Hepatocyte (in vitro differentiated cells): ENCODE results near the gene SDC4. TPM values are rescaled to one million over a fixed set of nuclear protein-coding genes. Genes with fewer than 3 reads are reported as not detected.

Source experiments
- DNase-seq: peaks from one replicate; pipeline ENCODE4 v3.0.0-alpha.2; 2016; ENCODE audit warnings: low spot score
- H2AFZ ChIP-seq: fragments of 200-600 bp; sonication (generic); 2 replicates; pipeline ENCODE4 v1.6.0; 2016; ENCODE audit warnings: antibody characterized with exemption, mild to moderate bottlenecking
- H3K27ac ChIP-seq: fragments of 200-600 bp; sonication (generic); 2 replicates; pipeline ENCODE4 v1.5.1; 2016; ENCODE audit warnings: mild to moderate bottlenecking
- H3K27me3 ChIP-seq: fragments of 200-600 bp; sonication (generic); 2 replicates; pipeline ENCODE4 v1.6.1; 2016
- H3K36me3 ChIP-seq: fragments of 200-600 bp; sonication (generic); replicated peaks from 2 replicates; pipeline ENCODE4 v1.5.1; 2016; ENCODE audit warnings: low read depth; ENCODE audit not compliant: insufficient read depth
- H3K4me1 ChIP-seq: fragments of 200-600 bp; sonication (generic); 2 replicates; pipeline ENCODE4 v1.5.1; 2016; ENCODE audit warnings: mild to moderate bottlenecking, moderate library complexity; ENCODE audit not compliant: insufficient read depth
- H3K4me2 ChIP-seq: fragments of 200-600 bp; sonication (generic); 2 replicates; pipeline ENCODE4 v1.6.0; 2016
- H3K4me3 ChIP-seq: fragments of 200-600 bp; sonication (generic); 2 replicates; pipeline ENCODE4 v1.5.1; 2016; ENCODE audit warnings: mild to moderate bottlenecking
- H3K79me2 ChIP-seq: fragments of 200-600 bp; sonication (generic); 2 replicates; pipeline ENCODE4 v1.6.0; 2017; ENCODE audit warnings: mild to moderate bottlenecking
- H3K9me2 ChIP-seq: fragments of 200-600 bp; sonication (generic); replicated peaks from 2 replicates; pipeline ENCODE4 v1.6.0; 2017; ENCODE audit warnings: mild to moderate bottlenecking; ENCODE audit not compliant: insufficient read depth
- H3K9me3 ChIP-seq: fragments of 200-600 bp; sonication (generic); 2 replicates; pipeline ENCODE4 v1.5.1; 2016; ENCODE audit warnings: low read depth, mild to moderate bottlenecking
- H4K20me1 ChIP-seq: fragments of 200-600 bp; sonication (generic); 2 replicates; pipeline ENCODE4 v1.6.0; 2016; ENCODE audit warnings: mild to moderate bottlenecking; ENCODE audit not compliant: insufficient read depth, poor library complexity, severe bottlenecking
- EZH2 ChIP-seq: fragments of 200-600 bp; sonication (generic); IDR thresholded peaks from 2 replicates; pipeline ENCODE4 v1.6.1; 2016; ENCODE audit warnings: antibody characterized with exemption, mild to moderate bottlenecking, borderline replicate concordance
- EZH2phosphoT487 ChIP-seq: fragments of 200-600 bp; sonication (generic); IDR thresholded peaks from one replicate; pipeline ENCODE4 v1.6.1; 2018; ENCODE audit warnings: antibody characterized with exemption, mild to moderate bottlenecking, low read depth, moderate library complexity; ENCODE audit not compliant: unreplicated experiment, severe bottlenecking
- WGBS: methylation state at CpG from one replicate; pipeline ENCODE4 v1.1.6; 2016; ENCODE audit warnings: low lambda C conversion rate; ENCODE audit errors: missing lambda C conversion rate; 5-methylcytosine and 5-hydroxymethylcytosine counted together
- polyA plus RNA-seq: library from polyadenylated mRNA; unstranded; fragments of >200 nt; fragmentation: Nextera tagmentation; extraction: Ambion mirVana; gene quantifications from 2 replicates; pipeline ENCODE4 v1.2.1, GENCODE V29; 2016
- total RNA-seq: library from RNA; depleted of rRNA; stranded (reverse); fragments of >200 nt; gene quantifications from 2 replicates; pipeline ENCODE4 v1.2.3, GENCODE V29; 2014
- TF ChIP-seq, protein P1 (sequence below): fragments of 200-600 bp; sonication (generic); IDR thresholded peaks from 2 replicates; pipeline ENCODE4 v1.5.1; 2016; ENCODE audit warnings: antibody characterized with exemption, mild to moderate bottlenecking; ENCODE audit not compliant: poor library complexity

SDC4 gene
- total and polyA plus RNA-seq, 2 experiments from 2014 or later = 178 to 191 TPM

DNA sequence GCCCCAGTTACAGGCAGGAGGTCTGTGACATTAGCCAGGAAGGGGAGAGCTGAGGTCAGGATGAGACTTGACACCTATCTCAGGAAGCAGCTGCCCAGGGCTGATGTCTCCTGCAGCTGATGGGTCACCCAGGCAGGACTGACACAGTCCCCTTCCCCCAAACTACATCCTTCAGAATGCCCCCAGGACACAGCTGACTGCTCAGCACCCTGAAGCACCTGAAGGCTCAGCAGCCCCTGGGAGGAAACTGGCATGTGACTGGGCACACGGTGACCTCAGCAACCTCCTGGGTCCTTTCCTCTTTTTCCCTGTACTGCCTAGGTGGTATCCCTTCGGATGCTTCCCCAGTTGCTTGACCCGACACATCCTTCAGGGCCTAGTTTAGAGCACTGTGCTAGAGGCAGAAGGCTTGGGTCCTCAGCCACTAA, 1.9 kb downstream of the SDC4 start:
- 64% methylated on average over 3 of the region's 3 CpGs for WGBS
- Histone ChIP-seq H2AFZ (no peak overlapping the region), H3K36me3 (no peaks in the 10 kb centered on the region), H3K4me2 (peak overlapping the region; percentile 87), H3K79me2 (peaks cover 38% of the 10 kb centered on the region), H3K27ac (peak overlapping the region; percentile 96), H3K4me1 (peaks cover 57% of the 10 kb centered on the region), H4K20me1 (peaks cover 13% of the 10 kb centered on the region), H3K9me2 (no peaks in the 10 kb centered on the region), H3K9me3 (no peaks in the 10 kb centered on the region), H3K27me3 (no peaks in the 10 kb centered on the region), H3K4me3 (peak overlapping the region; percentile 26)
- TF ChIP-seq EZH2phosphoT487 (no peak), EZH2 (no peak)
- TF ChIP-seq, protein P1, sequence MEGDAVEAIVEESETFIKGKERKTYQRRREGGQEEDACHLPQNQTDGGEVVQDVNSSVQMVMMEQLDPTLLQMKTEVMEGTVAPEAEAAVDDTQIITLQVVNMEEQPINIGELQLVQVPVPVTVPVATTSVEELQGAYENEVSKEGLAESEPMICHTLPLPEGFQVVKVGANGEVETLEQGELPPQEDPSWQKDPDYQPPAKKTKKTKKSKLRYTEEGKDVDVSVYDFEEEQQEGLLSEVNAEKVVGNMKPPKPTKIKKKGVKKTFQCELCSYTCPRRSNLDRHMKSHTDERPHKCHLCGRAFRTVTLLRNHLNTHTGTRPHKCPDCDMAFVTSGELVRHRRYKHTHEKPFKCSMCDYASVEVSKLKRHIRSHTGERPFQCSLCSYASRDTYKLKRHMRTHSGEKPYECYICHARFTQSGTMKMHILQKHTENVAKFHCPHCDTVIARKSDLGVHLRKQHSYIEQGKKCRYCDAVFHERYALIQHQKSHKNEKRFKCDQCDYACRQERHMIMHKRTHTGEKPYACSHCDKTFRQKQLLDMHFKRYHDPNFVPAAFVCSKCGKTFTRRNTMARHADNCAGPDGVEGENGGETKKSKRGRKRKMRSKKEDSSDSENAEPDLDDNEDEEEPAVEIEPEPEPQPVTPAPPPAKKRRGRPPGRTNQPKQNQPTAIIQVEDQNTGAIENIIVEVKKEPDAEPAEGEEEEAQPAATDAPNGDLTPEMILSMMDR = no peak
- no peak for DNase-seq

DNA sequence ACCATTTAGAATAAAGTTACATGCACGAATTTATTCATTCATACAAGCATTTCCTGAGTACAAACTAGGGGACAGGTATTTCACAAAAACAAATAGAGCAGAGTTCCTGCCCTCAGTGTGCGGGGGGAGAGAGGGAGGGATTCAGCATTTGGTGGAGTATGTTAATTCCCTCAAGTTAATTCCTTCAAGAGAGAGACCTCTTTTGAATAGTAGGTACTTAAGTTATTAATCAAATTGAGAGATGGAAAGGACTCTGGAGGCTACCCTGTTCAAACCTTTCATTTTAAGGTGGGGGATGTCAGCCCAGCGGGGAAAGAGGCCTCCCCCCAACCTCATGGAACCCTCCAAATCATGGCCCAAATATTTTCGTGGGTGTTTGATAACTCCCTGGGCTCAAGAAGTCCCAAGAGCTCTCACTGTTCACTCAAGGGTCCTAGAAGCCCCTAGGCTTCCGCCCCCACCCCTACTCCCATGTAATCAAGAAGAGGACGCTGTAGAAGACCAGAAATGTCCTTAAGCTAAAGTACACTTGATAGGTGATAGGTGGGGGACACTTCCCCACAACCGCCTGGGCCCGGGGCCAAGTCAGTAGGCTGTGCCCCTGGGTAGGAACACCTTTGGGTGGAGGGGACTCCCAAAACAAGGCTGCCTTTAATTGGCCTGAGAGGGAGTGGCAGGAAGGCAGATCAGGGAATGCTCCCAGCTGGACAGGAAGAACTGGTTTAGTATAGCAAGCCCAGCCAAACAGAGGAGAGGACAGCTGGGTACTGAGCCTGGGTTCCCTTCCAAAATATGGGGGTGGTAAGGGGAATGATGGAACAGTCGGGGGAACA, 2.9 kb downstream of the SDC4 start:
- H3K9me2 ChIP-seq = no peaks in the 10 kb centered on the region
- H3K4me3 ChIP-seq = peak overlapping the region; percentile 8
- no peak overlapping the region for H2AFZ ChIP-seq
- H3K4me1 ChIP-seq = peaks cover 67% of the 10 kb centered on the region
- no peaks in the 10 kb centered on the region for H3K9me3 ChIP-seq
- peaks cover 13% of the 10 kb centered on the region for H4K20me1 ChIP-seq
- H3K27me3 ChIP-seq = no peaks in the 10 kb centered on the region
- TF ChIP-seq, protein P1 = no peak
- TF ChIP-seq EZH2phosphoT487 = no peak
- no peak for TF ChIP-seq EZH2
- H3K36me3 ChIP-seq = no peaks in the 10 kb centered on the region
- H3K27ac ChIP-seq = peak overlapping the region; percentile 96
- WGBS = 48% methylated on average over 9 of the region's 9 CpGs
- peaks cover 48% of the 10 kb centered on the region for H3K79me2 ChIP-seq
- peak overlapping the region; percentile 87 for H3K4me2 ChIP-seq
- DNase-seq = no peak

DNA sequence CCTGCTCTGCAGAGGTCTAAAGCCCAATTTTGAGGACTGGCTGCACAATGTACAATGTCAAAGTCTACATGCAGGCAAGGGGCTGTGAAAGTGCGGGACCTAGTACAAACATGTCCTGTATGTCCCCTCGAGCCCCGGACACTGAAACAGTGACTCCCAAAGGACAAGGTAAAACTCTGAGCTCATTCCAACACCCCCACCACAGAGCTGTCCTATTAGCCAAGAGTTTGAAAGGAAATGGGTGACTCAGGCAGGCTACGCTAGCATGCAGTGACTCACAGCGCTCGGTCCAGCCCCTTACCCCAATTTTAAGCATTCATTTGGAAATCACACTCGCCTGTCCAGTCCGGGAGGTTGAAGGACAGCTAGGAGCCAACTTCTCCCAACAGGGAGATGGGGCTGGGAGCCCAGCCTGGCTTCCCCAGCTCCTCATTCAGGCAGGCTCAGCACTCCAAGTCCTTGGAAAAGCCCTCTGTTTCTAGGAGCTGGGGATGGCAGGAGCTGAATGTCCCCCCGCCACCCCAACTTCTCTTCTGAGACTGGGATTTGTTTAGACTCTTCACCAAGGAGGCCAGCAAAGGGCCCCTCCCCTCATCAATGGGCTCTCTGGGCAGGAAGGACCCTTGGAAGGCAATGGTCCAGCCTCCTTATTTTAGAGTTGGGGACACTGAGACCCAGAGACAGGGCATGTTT, 3.9 kb downstream of the SDC4 start:
- H3K9me3 ChIP-seq = no peaks in the 10 kb centered on the region
- H2AFZ ChIP-seq = no peak overlapping the region
- H3K79me2 ChIP-seq = peaks cover 58% of the 10 kb centered on the region
- 32% methylated on average over 9 of the region's 9 CpGs for WGBS
- TF ChIP-seq EZH2 (no peak), EZH2phosphoT487 (no peak)
- TF ChIP-seq, protein P1 = no peak
- no peaks in the 10 kb centered on the region for H3K36me3 ChIP-seq
- H3K27ac ChIP-seq = peak overlapping the region; percentile 96
- peak overlapping the region; percentile 87 for H3K4me2 ChIP-seq
- peaks cover 77% of the 10 kb centered on the region for H3K4me1 ChIP-seq
- no peaks in the 10 kb centered on the region for H3K27me3 ChIP-seq
- H4K20me1 ChIP-seq = peaks cover 15% of the 10 kb centered on the region
- no peaks in the 10 kb centered on the region for H3K9me2 ChIP-seq
- DNase-seq = peak; percentile 85
- peak overlapping the region; percentile 8 for H3K4me3 ChIP-seq
